SU-DHL-6 (cell line): ENCODE data around the gene MTRFR.

Experiments used
- H2AFZ ChIP-seq: fragments of 200-600 bp; sonication (generic); 2 replicates; pipeline ENCODE4 v1.6.1; 2014; ENCODE audit warnings: low read depth, mild to moderate bottlenecking, moderate library complexity, mixed read lengths, antibody characterized with exemption, low read length; ENCODE audit not compliant: severe bottlenecking
- H3F3A ChIP-seq: fragments of 200-600 bp; shearing (Covaris generic); 2 replicates; pipeline ENCODE4 v1.6.0; 2016; ENCODE audit warnings: antibody characterized with exemption, mild to moderate bottlenecking; ENCODE audit not compliant: insufficient read depth
- H3K27ac ChIP-seq: fragments of 200-600 bp; sonication (generic); 2 replicates; pipeline ENCODE4 v1.5.1; 2016; ENCODE audit warnings: low read depth, mild to moderate bottlenecking, low read length, moderate library complexity, mixed read lengths
- H3K27me3 ChIP-seq: fragments of 200-600 bp; sonication (generic), shearing (Covaris generic); 2 replicates; pipeline ENCODE4 v1.6.0; 2014; ENCODE audit warnings: mild to moderate bottlenecking, low read length
- H3K36me3 ChIP-seq: fragments of 200-600 bp; sonication (generic); 2 replicates; pipeline ENCODE4 v1.6.1; 2014; ENCODE audit warnings: mild to moderate bottlenecking, low read length, mixed read lengths
- H3K4me2 ChIP-seq: fragments of 300-600, 200-600 bp; shearing (Covaris generic), sonication (generic); 2 replicates; pipeline ENCODE4 v1.6.0; 2014; ENCODE audit warnings: low read length, low read depth, mild to moderate bottlenecking; ENCODE audit not compliant: poor library complexity, severe bottlenecking
- H3K4me3 ChIP-seq: fragments of 200-600 bp; sonication (generic); 2 replicates; pipeline ENCODE4 v1.5.1; 2014; ENCODE audit warnings: antibody characterized with exemption, low read length, mild to moderate bottlenecking, mixed read lengths; ENCODE audit not compliant: insufficient read depth, poor library complexity, severe bottlenecking
- H3K79me2 ChIP-seq: fragments of 200-600 bp; sonication (generic); 2 replicates; pipeline ENCODE4 v1.6.1; 2014; ENCODE audit warnings: mild to moderate bottlenecking, low read length, moderate library complexity; ENCODE audit not compliant: insufficient read depth
- H3K9ac ChIP-seq: fragments of 200-600 bp; sonication (generic); 2 replicates; pipeline ENCODE4 v1.7.0; 2014; ENCODE audit warnings: mild to moderate bottlenecking, low read length
- H3K9me2 ChIP-seq: fragments of 200-600 bp; sonication (generic); replicated peaks from 2 replicates; pipeline ENCODE4 v1.6.1; 2014; ENCODE audit warnings: low read length; ENCODE audit not compliant: insufficient read depth
- H3K9me3 ChIP-seq: fragments of 200-600 bp; sonication (generic); 2 replicates; pipeline ENCODE4 v1.6.1; 2014; ENCODE audit warnings: low read length, mixed read lengths; ENCODE audit not compliant: insufficient read depth
- H4K20me1 ChIP-seq: fragments of 200-600 bp; sonication (generic); 2 replicates; pipeline ENCODE4 v1.6.1; 2014; ENCODE audit warnings: low read depth, mild to moderate bottlenecking, antibody characterized with exemption, low read length, moderate library complexity, mixed read lengths
- CTCF ChIP-seq: fragments of 200-600 bp; sonication (generic); IDR thresholded peaks from one replicate; pipeline ENCODE4 v1.5.1; 2017; ENCODE audit warnings: antibody characterized with exemption, mild to moderate bottlenecking, low read length, moderate library complexity; ENCODE audit not compliant: insufficient read depth, poor library complexity, severe bottlenecking
- EZH2phosphoT487 ChIP-seq: fragments of 200-600 bp; sonication (generic), shearing (Covaris generic); conservative IDR thresholded peaks from 2 replicates; pipeline ENCODE4 v1.6.1; 2018; ENCODE audit warnings: mild to moderate bottlenecking, antibody characterized with exemption, low read length, moderate library complexity, mixed read lengths

MTRFR gene

GRCh38 chr12:123293178-123293760 is 60.0 kb downstream of the MTRFR start:
- H3K36me3 ChIP-seq = peaks cover 22% of the 10 kb centered on the region; the same call in 1 of the 2 replicates
- no peaks in the 10 kb centered on the region for H3K9me3 ChIP-seq
- H4K20me1 ChIP-seq = no peaks in the 10 kb centered on the region
- H3K27ac ChIP-seq = no peak overlapping the region
- H3K4me2 ChIP-seq = no peak overlapping the region
- no peaks in the 10 kb centered on the region for H3K9me2 ChIP-seq
- no peak overlapping the region for H3K4me3 ChIP-seq
- no peaks in the 10 kb centered on the region; the same call in 1 of the 2 replicates for H3F3A ChIP-seq
- H2AFZ ChIP-seq = no peak overlapping the region
- H3K27me3 ChIP-seq = no peaks in the 10 kb centered on the region
- H3K9ac ChIP-seq = no peak overlapping the region
- no peaks in the 10 kb centered on the region for H3K79me2 ChIP-seq
- no peak for TF ChIP-seq EZH2phosphoT487
- no peak for TF ChIP-seq CTCF

GRCh38 chr12:123305136-123305535 is 71.9 kb downstream of the MTRFR start:
- H3K9me3 ChIP-seq = no peaks in the 10 kb centered on the region
- H3F3A ChIP-seq = no peaks in the 10 kb centered on the region
- no peak overlapping the region for H2AFZ ChIP-seq
- H3K27ac ChIP-seq = no peak overlapping the region
- H3K9ac ChIP-seq = no peak overlapping the region
- H3K9me2 ChIP-seq = no peaks in the 10 kb centered on the region
- no peak overlapping the region for H3K4me3 ChIP-seq
- H3K79me2 ChIP-seq = no peaks in the 10 kb centered on the region
- H3K27me3 ChIP-seq = no peaks in the 10 kb centered on the region
- no peak overlapping the region for H3K4me2 ChIP-seq
- H4K20me1 ChIP-seq = no peaks in the 10 kb centered on the region
- no peak for TF ChIP-seq EZH2phosphoT487
- TF ChIP-seq CTCF = no peak
- peaks cover 35% of the 10 kb centered on the region; the same call in 1 of the 2 replicates for H3K36me3 ChIP-seq

GRCh38 chr12:123306200-123306599 is 73.0 kb downstream of the MTRFR start:
- no peak overlapping the region for H2AFZ ChIP-seq
- no peaks in the 10 kb centered on the region for H3K9me3 ChIP-seq
- no peak overlapping the region for H3K4me3 ChIP-seq
- no peak overlapping the region for H3K9ac ChIP-seq
- H3K9me2 ChIP-seq = no peaks in the 10 kb centered on the region
- H3K27me3 ChIP-seq = no peaks in the 10 kb centered on the region
- no peaks in the 10 kb centered on the region for H3K79me2 ChIP-seq
- no peak overlapping the region for H3K27ac ChIP-seq
- no peak overlapping the region for H3K4me2 ChIP-seq
- peaks cover 39% of the 10 kb centered on the region; the same call in 1 of the 2 replicates for H3K36me3 ChIP-seq
- no peaks in the 10 kb centered on the region for H3F3A ChIP-seq
- H4K20me1 ChIP-seq = no peaks in the 10 kb centered on the region
- TF ChIP-seq CTCF = no peak
- TF ChIP-seq EZH2phosphoT487 = no peak
